ENCODE measurements around the gene CDC16. TPM values are rescaled to one million over a fixed set of nuclear protein-coding genes. Genes with fewer than 3 reads are reported as not detected.

CDC16 gene
- total RNA-seq, 1 experiment from 2014 or later: 61.0 TPM

- Histone ChIP-seq H3K79me2 (ENCODE audit: insufficient read depth, low read length) (no peaks in the 10 kb centered on the region), H3K4me1 (ENCODE audit: control insufficient read depth in 1 of 2, insufficient read depth in 2 of 2, low read length in 2 of 2) (peaks cover 0 to 22% of the 10 kb centered on the region in 2 experiments; a peak in 3 of 4 replicates), H3K9ac (ENCODE audit: low read length) (no peak overlapping the region), H3K4me2 (ENCODE audit: low read length) (no peak overlapping the region), H3K27me3 (ENCODE audit: insufficient read depth, low read length) (no peaks in the 10 kb centered on the region), H3K36me3 (ENCODE audit: control insufficient read depth in 1 of 2, insufficient read depth in 2 of 2, low read length in 2 of 2) (no peaks in the 10 kb centered on the region), H3K4me3 (replicated peaks in 1 of 2; ENCODE audit: low read depth in 1 of 2, low read length in 2 of 2) (no peak overlapping the region), H3K27ac (ENCODE audit: low read depth, low read length) (no peak overlapping the region), H4K20me1 (ENCODE audit: insufficient read depth) (no peaks in the 10 kb centered on the region), H3K9me3 (ENCODE audit: control insufficient read depth in 1 of 2, insufficient read depth in 1 of 2, low read depth in 1 of 2, low read length in 2 of 2) (no peaks in the 10 kb centered on the region; a peak in 1 of 4 replicates), H3K9me2 (ENCODE audit: insufficient read depth) (no peaks in the 10 kb centered on the region), H2AFZ (ENCODE audit: low read depth, low read length, poor library complexity, severe bottlenecking) (no peak overlapping the region)
- no TSS peak for BruUV-seq (replicated peaks)
- intact Hi-C loops (cut with micrococcal nuclease): no loop called here
- ATAC-seq: no peak
- TF ChIP-seq ATF3 (IDR thresholded peaks at IDR 0.05) (no peak), JUND (IDR thresholded peaks at IDR 0.05) (no peak), SIN3A (IDR thresholded peaks at IDR 0.05; ENCODE audit: low read depth) (no peak), RAD21 (IDR thresholded peaks at IDR 0.05; ENCODE audit: low read depth) (no peak), ZNF274 (IDR thresholded peaks at IDR 0.05; ENCODE audit: low read depth, low read length) (no peak), EGR1 (IDR thresholded peaks at IDR 0.05; ENCODE audit: low read depth) (no peak), YY1 (IDR thresholded peaks at IDR 0.05; ENCODE audit: extremely low read depth, insufficient replicate concordance, low read depth, low read length) (no peak), ZBTB33 (IDR thresholded peaks at IDR 0.05; ENCODE audit: extremely low read depth, insufficient replicate concordance, low read length) (no peak)
- TF ChIP-seq, protein P1, sequence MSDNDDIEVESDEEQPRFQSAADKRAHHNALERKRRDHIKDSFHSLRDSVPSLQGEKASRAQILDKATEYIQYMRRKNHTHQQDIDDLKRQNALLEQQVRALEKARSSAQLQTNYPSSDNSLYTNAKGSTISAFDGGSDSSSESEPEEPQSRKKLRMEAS (IDR thresholded peaks at IDR 0.05): no peak
- ChIA-PET CTCF (no interaction called here), POLR2A (no interaction called here), RAD21 (ENCODE audit: low non-redundant PET in 1 of 2, low total read pairs in 2 of 2, uncharacterized antibody in 2 of 2, unreplicated experiment in 2 of 2) (no interaction called here)
- no peak for DNase-seq (ENCODE audit: low read depth, low spot score)
Observed at GRCh38 chr13:114229506-114229905, 5.2 kb upstream of the CDC16 start.
